ENCODE measurements around the gene MKRN2. TPM values are rescaled to one million over a fixed set of nuclear protein-coding genes. Genes with fewer than 3 reads are reported as not detected.

Gene MKRN2
- total RNA-seq, 2 experiments from 2014 or later, result 20.8 to 20.9 TPM

- no peak for DNase-seq
- H3K4me1 Mint-ChIP-seq, result peaks cover 52% of the 10 kb centered on the region
- peaks cover 10% of the 10 kb centered on the region for H3K36me3 Mint-ChIP-seq (ENCODE audit: low read depth)
- peaks cover 9% of the 10 kb centered on the region for H3K9me3 Mint-ChIP-seq
- no peak overlapping the region for H3K4me3 Mint-ChIP-seq
- no peak overlapping the region for H3K27ac Mint-ChIP-seq
- CTCF ChIA-PET, result interaction anchor here (1.8 kb wide), 1 partner anchor 14 kb away, joined by 5 read pairs; no protein-coding TSS in a partner anchor
- POLR2A ChIA-PET, result no interaction called here
- H3K27me3 Mint-ChIP-seq, result peaks cover 4% of the 10 kb centered on the region
These were observed 3.8 kb downstream of the MKRN2 start for GRCh38 chr3:12560505-12561190.

GRCh38 chr3:12561397-12561796 lies 4.5 kb downstream of the MKRN2 start:
- ChIA-PET POLR2A (no interaction called here), CTCF (interaction anchor here (1.8 kb wide), 1 partner anchor 13 kb away, joined by 5 read pairs; no protein-coding TSS in a partner anchor)
- Mint-ChIP-seq H3K4me1 (peaks cover 51% of the 10 kb centered on the region), H3K27me3 (no peaks in the 10 kb centered on the region), H3K9me3 (peaks cover 12% of the 10 kb centered on the region), H3K36me3 (ENCODE audit: low read depth) (peaks cover 14% of the 10 kb centered on the region), H3K4me3 (no peak overlapping the region), H3K27ac (no peak overlapping the region)
- DNase-seq, result no peak

- H3K27me3 Mint-ChIP-seq, result no peaks in the 10 kb centered on the region
- POLR2A ChIA-PET, result no interaction called here
- no peak overlapping the region for H3K27ac Mint-ChIP-seq
- H3K4me1 Mint-ChIP-seq, result peaks cover 49% of the 10 kb centered on the region
- CTCF ChIA-PET, result interaction anchor here (1.3 kb wide), 1 partner anchor 9 kb away, joined by 3 read pairs; no protein-coding TSS in a partner anchor
- peaks cover 21% of the 10 kb centered on the region for H3K36me3 Mint-ChIP-seq (ENCODE audit: low read depth)
- no peak for DNase-seq
- peaks cover 15% of the 10 kb centered on the region for H3K9me3 Mint-ChIP-seq
- no peak overlapping the region for H3K4me3 Mint-ChIP-seq
These were observed 5.6 kb downstream of the MKRN2 start for GRCh38 chr3:12562451-12562850.

- peaks cover 50% of the 10 kb centered on the region for H3K36me3 Mint-ChIP-seq (ENCODE audit: low read depth)
- ChIA-PET CTCF (no interaction called here), POLR2A (no interaction called here)
- H3K4me1 Mint-ChIP-seq, result peaks cover 13% of the 10 kb centered on the region
- H3K9me3 Mint-ChIP-seq, result peaks cover 15% of the 10 kb centered on the region
- no peaks in the 10 kb centered on the region for H3K27me3 Mint-ChIP-seq
- DNase-seq, result no peak
- H3K27ac Mint-ChIP-seq, result no peak overlapping the region
- no peak overlapping the region for H3K4me3 Mint-ChIP-seq
These were observed 10.1 kb downstream of the MKRN2 start for GRCh38 chr3:12566976-12567375.

- H3K27me3 Mint-ChIP-seq, result no peaks in the 10 kb centered on the region
- peaks cover 15% of the 10 kb centered on the region for H3K9me3 Mint-ChIP-seq
- H3K4me3 Mint-ChIP-seq, result no peak overlapping the region
- POLR2A ChIA-PET, result no interaction called here
- CTCF ChIA-PET, result no interaction called here
- H3K27ac Mint-ChIP-seq, result no peak overlapping the region
- H3K36me3 Mint-ChIP-seq (ENCODE audit: low read depth), result peaks cover 61% of the 10 kb centered on the region
- DNase-seq, result no peak
- H3K4me1 Mint-ChIP-seq, result peaks cover 13% of the 10 kb centered on the region
These were observed 11.9 kb downstream of the MKRN2 start for GRCh38 chr3:12568747-12569146.

GRCh38 chr3:12569836-12570235 lies 12.9 kb downstream of the MKRN2 start:
- H3K36me3 Mint-ChIP-seq (ENCODE audit: low read depth), result peaks cover 63% of the 10 kb centered on the region
- H3K9me3 Mint-ChIP-seq, result peaks cover 11% of the 10 kb centered on the region
- H3K4me3 Mint-ChIP-seq, result no peak overlapping the region
- H3K27ac Mint-ChIP-seq, result no peak overlapping the region
- ChIA-PET POLR2A (no interaction called here), CTCF (no interaction called here)
- DNase-seq, result no peak
- no peaks in the 10 kb centered on the region for H3K27me3 Mint-ChIP-seq
- H3K4me1 Mint-ChIP-seq, result peaks cover 10% of the 10 kb centered on the region

- peaks cover under 1% of the 10 kb centered on the region for H3K9me3 Mint-ChIP-seq
- no peak for DNase-seq
- ChIA-PET CTCF (no interaction called here), POLR2A (no interaction called here)
- peaks cover 68% of the 10 kb centered on the region for H3K36me3 Mint-ChIP-seq (ENCODE audit: low read depth)
- H3K27me3 Mint-ChIP-seq, result no peaks in the 10 kb centered on the region
- H3K4me1 Mint-ChIP-seq, result no peaks in the 10 kb centered on the region
- H3K27ac Mint-ChIP-seq, result no peak overlapping the region
- H3K4me3 Mint-ChIP-seq, result no peak overlapping the region
These were observed 15.1 kb downstream of the MKRN2 start for GRCh38 chr3:12571986-12572385.

- no peaks in the 10 kb centered on the region for H3K27me3 Mint-ChIP-seq
- H3K27ac Mint-ChIP-seq, result no peak overlapping the region
- no peak for DNase-seq
- H3K4me3 Mint-ChIP-seq, result no peak overlapping the region
- H3K36me3 Mint-ChIP-seq (ENCODE audit: low read depth), result peaks cover 75% of the 10 kb centered on the region
- POLR2A ChIA-PET, result no interaction called here
- H3K4me1 Mint-ChIP-seq, result no peaks in the 10 kb centered on the region
- H3K9me3 Mint-ChIP-seq, result no peaks in the 10 kb centered on the region
- CTCF ChIA-PET, result interaction anchor here (0.6 to 1.7 kb wide), 4 partner anchors 14 to 204 kb away, joined by 3 to 5 read pairs (median 3); no protein-coding TSS in a partner anchor
These were observed 17.2 kb downstream of the MKRN2 start for GRCh38 chr3:12574131-12574530.

GRCh38 chr3:12574661-12575060 lies 17.8 kb downstream of the MKRN2 start:
- H3K4me1 Mint-ChIP-seq, result no peaks in the 10 kb centered on the region
- no peak for DNase-seq
- no peak overlapping the region for H3K4me3 Mint-ChIP-seq
- no peak overlapping the region for H3K27ac Mint-ChIP-seq
- no peaks in the 10 kb centered on the region for H3K9me3 Mint-ChIP-seq
- ChIA-PET POLR2A (no interaction called here), CTCF (interaction anchor here (0.6 to 1.7 kb wide), 3 partner anchors 14 to 204 kb away, joined by 3 to 5 read pairs (median 3); no protein-coding TSS in a partner anchor)
- H3K36me3 Mint-ChIP-seq (ENCODE audit: low read depth), result peaks cover 74% of the 10 kb centered on the region
- no peaks in the 10 kb centered on the region for H3K27me3 Mint-ChIP-seq

- POLR2A ChIA-PET, result interaction anchor here (0.6 kb wide), 1 partner anchor 58 kb away, joined by 3 read pairs; no protein-coding TSS in a partner anchor
- CTCF ChIA-PET, result interaction anchor here (0.7 kb wide), 1 partner anchor 1145 kb away, joined by 3 read pairs; no protein-coding TSS in a partner anchor
- Mint-ChIP-seq H3K9me3 (no peaks in the 10 kb centered on the region), H3K27ac (no peak overlapping the region), H3K4me1 (no peaks in the 10 kb centered on the region), H3K4me3 (no peak overlapping the region), H3K27me3 (no peaks in the 10 kb centered on the region), H3K36me3 (ENCODE audit: low read depth) (peaks cover 63% of the 10 kb centered on the region)
- DNase-seq, result no peak
These were observed 20.5 kb downstream of the MKRN2 start for GRCh38 chr3:12577379-12577778.

GRCh38 chr3:12578742-12579141 lies 21.9 kb downstream of the MKRN2 start:
- DNase-seq, result no peak
- H3K36me3 Mint-ChIP-seq (ENCODE audit: low read depth), result peaks cover 65% of the 10 kb centered on the region
- no peaks in the 10 kb centered on the region for H3K27me3 Mint-ChIP-seq
- H3K4me3 Mint-ChIP-seq, result no peak overlapping the region
- H3K27ac Mint-ChIP-seq, result no peak overlapping the region
- no peaks in the 10 kb centered on the region for H3K9me3 Mint-ChIP-seq
- ChIA-PET POLR2A (interaction anchor here (0.6 kb wide), 1 partner anchor 313 kb away, joined by 7 read pairs; no protein-coding TSS in a partner anchor), CTCF (interaction anchor here (0.6 to 1.0 kb wide), 3 partner anchors 9 to 19 kb away, joined by 3 to 6 read pairs (median 3); no protein-coding TSS in a partner anchor)
- no peaks in the 10 kb centered on the region for H3K4me1 Mint-ChIP-seq

- Mint-ChIP-seq H3K4me1 (no peaks in the 10 kb centered on the region), H3K9me3 (no peaks in the 10 kb centered on the region), H3K27ac (no peak overlapping the region), H3K36me3 (ENCODE audit: low read depth) (peaks cover 68% of the 10 kb centered on the region), H3K27me3 (no peaks in the 10 kb centered on the region), H3K4me3 (no peak overlapping the region)
- DNase-seq, result no peak
- POLR2A ChIA-PET, result no interaction called here
- CTCF ChIA-PET, result interaction anchor here (0.6 kb wide), 1 partner anchor 112 kb away, joined by 3 read pairs; no protein-coding TSS in a partner anchor
These were observed 22.6 kb downstream of the MKRN2 start for GRCh38 chr3:12579456-12579855.

- POLR2A ChIA-PET, result no interaction called here
- Mint-ChIP-seq H3K27ac (no peak overlapping the region), H3K36me3 (ENCODE audit: low read depth) (peaks cover 69% of the 10 kb centered on the region), H3K4me3 (no peak overlapping the region), H3K27me3 (no peaks in the 10 kb centered on the region), H3K4me1 (no peaks in the 10 kb centered on the region), H3K9me3 (no peaks in the 10 kb centered on the region)
- DNase-seq, result no peak
- CTCF ChIA-PET, result interaction anchor here (0.6 kb wide), 1 partner anchor 112 kb away, joined by 3 read pairs; no protein-coding TSS in a partner anchor
These were observed 23.0 kb downstream of the MKRN2 start for GRCh38 chr3:12579905-12580304.
